GM21367 (cell line): ENCODE measurements around the gene PARD3.
"Not testable (repeated sequence)": the region's sequence is repeated elsewhere in the genome, so short reads cannot be mapped to it uniquely, and the experiment has no call there.

Source experiments
- ATAC-seq: cut with Tn5 transposase; IDR thresholded peaks from one replicate; pipeline ENCODE4 v1.9.1; 2021; ENCODE audit not compliant: unreplicated experiment

Gene PARD3

GRCh38 chr10:34719328-34719727 lies 95.8 kb downstream of the PARD3 start:
- ATAC-seq = no peak

DNA sequence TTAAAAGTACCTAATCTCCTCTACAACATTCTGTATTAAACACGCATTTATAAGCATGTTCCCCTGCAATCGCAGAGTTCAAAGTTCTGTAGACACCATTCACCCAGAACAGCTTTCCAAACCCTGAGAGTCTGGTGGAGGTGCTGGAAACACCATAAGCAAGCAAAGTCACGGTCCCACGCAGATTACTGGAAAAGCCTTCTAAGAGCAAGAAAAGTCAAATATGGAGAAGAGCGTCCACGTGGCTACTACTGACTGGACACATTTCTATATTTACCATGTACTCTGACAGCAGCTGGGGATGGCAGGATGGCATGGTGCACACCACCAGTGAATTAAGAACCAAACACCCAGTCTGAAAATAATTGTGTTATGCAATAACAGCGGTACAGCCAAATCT lies 97.7 kb downstream of the PARD3 start:
- no peak for ATAC-seq

DNA sequence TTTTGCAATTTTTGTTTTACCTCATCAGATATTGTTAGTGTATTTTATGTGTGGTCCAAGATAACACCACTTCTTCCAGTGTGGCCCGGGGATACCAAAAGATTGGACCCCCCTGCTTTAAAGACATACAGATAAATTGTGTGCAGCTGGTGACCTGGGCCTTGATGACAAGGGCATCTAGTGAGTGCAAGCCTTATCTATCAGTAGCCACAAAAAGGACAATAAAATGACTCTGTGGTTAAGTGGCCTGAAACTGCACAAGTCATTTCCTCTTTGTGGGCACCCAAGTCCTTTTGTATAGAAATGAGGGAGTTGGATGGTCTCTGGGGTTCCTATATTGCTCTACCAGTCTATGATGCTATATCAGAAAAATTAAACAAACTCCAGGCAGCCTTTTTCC lies 98.1 kb downstream of the PARD3 start:
- no peak for ATAC-seq

GRCh38 chr10:34716234-34716633 lies 98.9 kb downstream of the PARD3 start:
- no peak for ATAC-seq

DNA sequence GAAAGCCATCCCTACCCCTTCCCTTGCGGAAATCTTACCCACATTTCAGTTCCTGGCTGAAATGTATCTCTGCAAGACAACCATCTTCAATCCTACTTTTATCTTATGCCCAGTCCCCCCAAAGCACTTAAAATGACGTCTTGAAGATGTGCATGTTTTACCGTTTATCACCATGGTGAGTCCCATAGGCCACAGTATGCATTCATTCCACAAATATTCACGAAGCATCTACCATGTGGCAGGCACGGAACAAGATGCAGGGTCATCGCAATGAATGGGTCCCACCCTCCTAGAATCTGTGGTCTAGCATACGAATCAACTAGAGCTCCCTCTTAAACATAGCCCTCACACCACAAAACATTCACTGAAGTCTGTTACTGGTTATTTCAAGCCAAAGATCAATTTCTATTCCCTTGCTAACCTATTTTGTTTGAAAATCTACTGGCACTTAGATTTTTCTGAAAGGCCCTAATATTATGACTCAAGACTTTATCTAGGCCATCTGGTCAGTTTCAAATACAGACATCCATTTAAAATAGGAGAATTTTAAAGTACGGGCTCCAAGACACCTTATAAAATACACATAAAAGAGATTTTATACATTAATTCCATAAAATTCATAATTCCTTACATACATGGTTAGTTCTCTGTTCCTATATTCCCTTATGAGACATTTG lies 99.4 kb downstream of the PARD3 start:
- no peak for ATAC-seq

GRCh38 chr10:34713875-34714274 lies 101.2 kb downstream of the PARD3 start:
- no peak for ATAC-seq

- ATAC-seq = no peak
These were observed 103.6 kb downstream of the PARD3 start for GRCh38 chr10:34711500-34711899.

DNA sequence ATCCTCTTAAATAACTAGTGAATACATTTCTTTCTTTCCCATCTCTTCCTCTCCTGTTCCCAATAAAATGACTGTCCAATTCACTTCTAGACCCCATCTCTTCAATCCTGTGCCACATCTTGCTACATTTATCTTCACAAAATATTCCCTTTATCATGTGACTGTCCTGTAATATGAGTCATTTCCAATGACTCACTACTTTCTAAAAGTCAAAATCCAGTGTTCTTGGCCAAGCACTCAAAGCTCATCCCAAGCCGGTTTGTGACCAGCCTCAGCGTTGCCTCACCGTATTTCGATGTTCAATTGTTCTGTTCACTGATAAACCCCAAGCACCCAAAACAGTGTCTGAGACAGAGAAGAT lies 104.7 kb downstream of the PARD3 start:
- no peak for ATAC-seq

GRCh38 chr10:34709637-34710390 lies 105.3 kb downstream of the PARD3 start:
- ATAC-seq = no peak

DNA sequence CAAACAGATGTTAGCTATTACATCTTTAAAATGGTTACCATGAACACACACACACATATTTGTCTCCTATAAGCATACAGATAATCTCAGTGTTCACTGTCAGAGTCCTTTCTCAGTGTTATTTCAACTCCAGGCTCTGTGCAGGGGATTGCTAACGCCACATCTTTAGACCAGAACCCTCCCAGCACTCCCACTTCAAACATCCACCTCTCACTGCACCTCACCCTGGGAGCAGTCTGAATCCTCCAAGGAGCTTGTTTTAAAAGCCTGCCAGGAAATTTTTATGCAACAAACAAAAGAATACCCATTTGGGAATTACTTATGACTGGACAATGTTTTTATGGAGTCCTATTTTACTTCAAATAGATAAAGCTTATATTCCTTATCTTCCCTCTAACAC lies 107.4 kb downstream of the PARD3 start:
- ATAC-seq = no peak

- ATAC-seq = not testable (repeated sequence)
These were observed 108.1 kb downstream of the PARD3 start for GRCh38 chr10:34706992-34707391.

- ATAC-seq = no peak
These were observed 108.9 kb downstream of the PARD3 start for GRCh38 chr10:34706147-34706546.

- ATAC-seq = no peak
These were observed 109.5 kb downstream of the PARD3 start for GRCh38 chr10:34705563-34705962.

- ATAC-seq = no peak
These were observed 110.4 kb downstream of the PARD3 start for GRCh38 chr10:34704526-34705184.

GRCh38 chr10:34702982-34703381 lies 112.1 kb downstream of the PARD3 start:
- no peak for ATAC-seq

DNA sequence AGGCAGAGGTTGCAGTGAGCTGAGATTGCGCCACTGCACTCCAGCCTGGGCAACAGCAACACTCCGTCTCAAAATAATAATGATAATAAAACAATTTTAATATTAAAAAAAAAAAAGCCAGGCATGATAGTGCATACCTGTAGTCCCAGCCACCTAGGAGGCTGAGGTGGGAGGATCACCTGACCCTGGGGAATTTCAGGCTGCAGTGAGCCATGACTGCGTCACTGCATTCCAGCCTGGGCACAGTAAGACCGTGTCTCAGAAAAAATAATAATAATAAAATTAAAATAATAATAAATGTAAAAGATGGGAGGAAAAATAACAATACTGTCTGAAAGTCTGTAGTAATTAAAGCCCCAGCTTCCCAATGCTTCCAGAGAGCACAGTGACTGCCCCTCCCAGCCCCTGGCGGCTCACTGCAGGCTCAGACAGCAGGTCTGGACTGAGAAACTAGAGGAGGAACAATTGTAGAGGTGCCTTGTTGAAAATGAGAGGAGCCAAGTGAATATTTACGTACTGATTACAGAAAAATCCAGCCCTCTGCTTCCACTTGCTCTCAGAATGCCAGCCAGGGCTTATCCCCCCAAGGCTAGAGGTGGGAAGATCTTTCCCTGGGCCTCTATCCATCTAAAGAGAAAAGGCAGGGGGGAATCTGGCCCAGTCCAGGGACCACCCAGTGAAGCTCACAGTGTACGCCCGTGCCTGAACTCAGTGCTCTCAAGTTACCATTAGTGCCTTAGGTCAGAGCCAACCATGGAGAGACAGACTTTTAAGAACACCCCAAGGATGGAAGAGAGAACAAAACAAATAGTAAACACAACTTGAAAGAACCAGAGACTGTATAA lies 112.8 kb downstream of the PARD3 start:
- no peak for ATAC-seq

DNA sequence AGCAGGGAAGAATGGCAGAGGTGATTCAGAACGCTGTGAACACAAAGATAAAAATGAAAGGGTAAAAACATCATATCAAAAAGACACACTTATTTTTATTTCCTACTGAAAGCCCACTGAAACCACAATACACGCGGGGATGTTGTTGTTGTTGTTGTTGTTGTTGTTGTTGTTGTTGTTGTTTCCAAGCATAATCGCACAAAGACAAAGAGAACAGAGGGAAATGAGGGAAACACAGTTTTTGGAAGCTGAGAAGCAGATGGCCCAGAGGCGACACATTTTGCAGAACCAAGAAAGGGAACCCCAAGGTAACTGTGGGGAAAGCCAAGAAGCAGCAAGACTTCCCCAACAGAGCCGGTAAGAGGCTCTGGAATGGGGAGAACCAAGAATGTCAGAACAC lies 113.9 kb downstream of the PARD3 start:
- no peak for ATAC-seq

GRCh38 chr10:34700752-34701151 lies 114.3 kb downstream of the PARD3 start:
- not testable (repeated sequence) for ATAC-seq

GRCh38 chr10:34699904-34700517 lies 115.1 kb downstream of the PARD3 start:
- ATAC-seq = no peak

- no peak for ATAC-seq
These were observed 116.1 kb downstream of the PARD3 start for GRCh38 chr10:34698979-34699378.
